HepG2 (cell line): ENCODE data around the gene AMER3. TPM values are rescaled to one million over a fixed set of nuclear protein-coding genes. Genes with fewer than 3 reads are reported as not detected.

Source experiments
- ATAC-seq: fragments of 200-7000 bp; cut with Tn5 transposase; 3 replicates; pipeline ENCODE4 v1.9.1; 2020; ENCODE audit warnings: mild to moderate bottlenecking, moderate library complexity
- BruUV-seq: library from RNA; stranded (reverse); fragments of 400-500 nt; replicated peaks from 2 replicates; lab custom pipeline; 2021; lab: Mats Ljungman, UMichigan
- CTCF ChIA-PET: fragments of 300-600 bp; formaldehyde crosslinking; extraction: SDS; loops from one replicate; lab custom pipeline; 2021; ENCODE audit warnings: low total read pairs, inconsistent platforms, low intra/inter-chr PET ratio; lab: Yijun Ruan, JAX
- POLR2A ChIA-PET: fragments of 350-600 bp; sonication (Branson Sonifier 250); formaldehyde crosslinking; loops from one replicate; lab custom pipeline; 2020; ENCODE audit warnings: antibody characterized with exemption, inconsistent platforms; lab: Yijun Ruan, JAX
- DNase-seq: peaks from one replicate; pipeline ENCODE4 v3.0.0-alpha.2; 2015; ENCODE audit warnings: low spot score
- FAIRE-seq: peaks from 3 replicates; lab custom pipeline; 2011; peaks lifted over from hg19 to GRCh38; lab: Jason Lieb, UNC
- H2AFZ ChIP-seq: one replicate; pipeline ENCODE4 v1.6.1; 2011; ENCODE audit warnings: low read length, inconsistent platforms
- H3K27ac ChIP-seq: fragments of 300-600 bp; 3 replicates; pipeline ENCODE4 v1.8.0; 2011; ENCODE audit warnings: mixed run types, mild to moderate bottlenecking, mixed read lengths, low read length, inconsistent platforms; ENCODE audit not compliant: insufficient read depth; ENCODE audit errors: extremely low read length
- H3K27me3 ChIP-seq, 2 experiments: fragments of 200-600 bp in 1 of 2; 2 replicates in 1 of 2; 3 replicates in 1 of 2; pipeline versions ENCODE4 v1.6.0 to v1.8.0; 2011; ENCODE audit warnings: low read length in 2 of 2, mild to moderate bottlenecking in 2 of 2, moderate library complexity in 2 of 2, inconsistent platforms in 1 of 2; ENCODE audit not compliant: insufficient read depth in 2 of 2, control insufficient read depth in 1 of 2
- H3K36me3 ChIP-seq, 2 experiments: fragments of 200-600 bp in 1 of 2; replicated peaks in 1 of 2; 2 replicates in 1 of 2; 3 replicates in 1 of 2; pipeline versions ENCODE4 v1.5.1 to v1.8.0; 2011; ENCODE audit warnings: low read length in 2 of 2, inconsistent platforms in 1 of 2; ENCODE audit not compliant: insufficient read depth in 2 of 2, control insufficient read depth in 1 of 2
- H3K4me1 ChIP-seq: 2 replicates; pipeline ENCODE4 v1.5.1; 2012; ENCODE audit warnings: low read length, inconsistent platforms; ENCODE audit not compliant: insufficient read depth
- H3K4me2 ChIP-seq: 2 replicates; pipeline ENCODE4 v1.6.0; 2011; ENCODE audit warnings: low read depth, low read length, inconsistent platforms
- H3K4me3 ChIP-seq, 3 experiments: fragments of 200-600 bp in 1 of 3; sonication (generic), shearing (Covaris generic) in 1 of 3; replicated peaks in 1 of 3; 2 replicates each; pipeline ENCODE4 v1.5.1; 2011 to 2016; ENCODE audit warnings: low read length in 3 of 3, inconsistent platforms in 2 of 3, low read depth in 2 of 3, mild to moderate bottlenecking in 2 of 3, control low read depth in 1 of 3, mixed read lengths in 1 of 3; ENCODE audit not compliant: insufficient read depth in 1 of 3
- H3K79me2 ChIP-seq: one replicate; pipeline ENCODE4 v1.6.1; 2011; ENCODE audit warnings: low read length, inconsistent platforms; ENCODE audit not compliant: insufficient read depth
- H3K9ac ChIP-seq: 2 replicates; pipeline ENCODE4 v1.6.0; 2011; ENCODE audit warnings: mild to moderate bottlenecking, low read depth, low read length, inconsistent platforms; ENCODE audit not compliant: insufficient read depth
- H3K9me3 ChIP-seq: 2 replicates; pipeline ENCODE4 v1.5.1; 2012; ENCODE audit warnings: mild to moderate bottlenecking, low read length
- H4K20me1 ChIP-seq: 2 replicates; pipeline ENCODE4 v1.6.0; 2011; ENCODE audit warnings: inconsistent platforms, mild to moderate bottlenecking, low read length, moderate library complexity; ENCODE audit not compliant: insufficient read depth
- HMG20A ChIP-seq: IDR thresholded peaks from 2 replicates; pipeline ENCODE4 v1.6.1; 2016; ENCODE audit warnings: borderline replicate concordance
- HOXA7 ChIP-seq: sonication (generic); formaldehyde crosslinking; IDR thresholded peaks from 2 replicates; pipeline ENCODE4 v1.8.1; 2022; ENCODE audit warnings: mild to moderate bottlenecking, missing genetic modification reagents, moderate library complexity
- KLF16 ChIP-seq, 2 experiments: sonication (generic) in 1 of 2; formaldehyde crosslinking in 1 of 2; IDR thresholded peaks; 2 replicates each; pipeline versions ENCODE4 v1.6.1 to v1.8.0; 2016 to 2023; ENCODE audit warnings: missing genetic modification reagents in 2 of 2, missing compliant biosample characterization in 1 of 2
- MED1 ChIP-seq: sonication (generic); formaldehyde crosslinking; IDR thresholded peaks from 2 replicates; pipeline ENCODE4 v1.4.0; 2020; ENCODE audit warnings: missing genetic modification reagents
- MTA1 ChIP-seq: sonication (generic); formaldehyde crosslinking; IDR thresholded peaks from 2 replicates; pipeline ENCODE4 v1.4.0; 2020; ENCODE audit warnings: missing genetic modification reagents, mild to moderate bottlenecking, borderline replicate concordance
- PHF5A ChIP-seq: IDR thresholded peaks from one replicate; pipeline ENCODE4 v1.6.1; 2018; ENCODE audit warnings: low read depth, missing genetic modification reagents; ENCODE audit not compliant: unreplicated experiment
- TAF15 ChIP-seq: fragments of 200-400 bp; formaldehyde crosslinking; IDR thresholded peaks from one replicate; pipeline ENCODE4 v1.6.1; 2018; ENCODE audit warnings: mild to moderate bottlenecking, low read depth, low read length; ENCODE audit not compliant: poor library complexity, severe bottlenecking
- ZNF101 ChIP-seq: sonication (generic); formaldehyde crosslinking; IDR thresholded peaks from 2 replicates; pipeline ENCODE4 v1.4.0; 2020; ENCODE audit warnings: mild to moderate bottlenecking, low read depth, missing genetic modification reagents, borderline replicate concordance
- ZNF225 ChIP-seq: sonication (generic); formaldehyde crosslinking; IDR thresholded peaks from 2 replicates; pipeline ENCODE4 v1.4.0; 2020; ENCODE audit warnings: mild to moderate bottlenecking, missing genetic modification reagents
- ZNF605 ChIP-seq: sonication (generic); formaldehyde crosslinking; IDR thresholded peaks from 2 replicates; pipeline ENCODE4 v1.8.0; 2022; ENCODE audit warnings: mild to moderate bottlenecking, missing genetic modification reagents
- WGBS: methylation state at CpG from one replicate; pipeline ENCODE4 v1.1.6; 2017; ENCODE audit warnings: low lambda C conversion rate; 5-methylcytosine and 5-hydroxymethylcytosine counted together
- in situ Hi-C: cut with HindIII; loops from 2 replicates; pipeline ENCODE4 v1.10.0; 2017; ENCODE audit warnings: low pct_unique_long_range_greater_than_20kb; ENCODE audit not compliant: extremely low pct_ligation_motif_present
- intact Hi-C: fragments of 100-400 bp; cut with micrococcal nuclease; formaldehyde crosslinking; loops from one replicate; pipeline ENCODE4 v1.10.0; 2022; ENCODE audit not compliant: unreplicated experiment
- polyA plus RNA-seq, 8 experiments: library from polyadenylated mRNA; depleted of rRNA in 3 of 8; stranded (reverse) in 7 of 8; unstranded in 1 of 8; fragments of >200 nt; fragmentation: Illumina TruSeq in 4 of 8; extraction: Trizol in 4 of 8; gene quantifications; 2 replicates each; pipeline versions ENCODE4 v1.2.1 to v1.2.3, GENCODE V29; 2011 to 2016; ENCODE audit warnings: low read depth in 4 of 8, missing spikeins in 1 of 8, mixed read lengths in 1 of 8; ENCODE audit not compliant: insufficient read depth in 1 of 8
- total RNA-seq, 5 experiments: library from RNA; depleted of rRNA; stranded (reverse); fragments of >200 nt; fragmentation: Illumina TruSeq; extraction: Trizol; gene quantifications; 2 replicates each; pipeline ENCODE4 v1.2.3, GENCODE V29; 2016; ENCODE audit warnings: low read depth in 1 of 5
- TF ChIP-seq, protein P1 (sequence below): sonication (generic); formaldehyde crosslinking; IDR thresholded peaks from 2 replicates; pipeline ENCODE4 v1.4.0; 2020; ENCODE audit warnings: missing genetic modification reagents
- TF ChIP-seq, protein P2 (sequence below): sonication (generic); formaldehyde crosslinking; IDR thresholded peaks from 2 replicates; pipeline ENCODE4 v1.9.0; 2021; ENCODE audit warnings: mild to moderate bottlenecking, missing genetic modification reagents
- TF ChIP-seq, protein P3 (sequence below), 2 experiments: IDR thresholded peaks; 2 replicates each; pipeline ENCODE4 v1.6.1; 2011 to 2012; ENCODE audit warnings: low read length in 2 of 2, borderline replicate concordance in 1 of 2, low read depth in 1 of 2, mild to moderate bottlenecking in 1 of 2, moderate library complexity in 1 of 2

Gene AMER3
- total and polyA plus RNA-seq, 2 of the 13 experiments (the other 11 are each of a cell fraction or from before 2014, with no cell fraction given) = not detected

DNA sequence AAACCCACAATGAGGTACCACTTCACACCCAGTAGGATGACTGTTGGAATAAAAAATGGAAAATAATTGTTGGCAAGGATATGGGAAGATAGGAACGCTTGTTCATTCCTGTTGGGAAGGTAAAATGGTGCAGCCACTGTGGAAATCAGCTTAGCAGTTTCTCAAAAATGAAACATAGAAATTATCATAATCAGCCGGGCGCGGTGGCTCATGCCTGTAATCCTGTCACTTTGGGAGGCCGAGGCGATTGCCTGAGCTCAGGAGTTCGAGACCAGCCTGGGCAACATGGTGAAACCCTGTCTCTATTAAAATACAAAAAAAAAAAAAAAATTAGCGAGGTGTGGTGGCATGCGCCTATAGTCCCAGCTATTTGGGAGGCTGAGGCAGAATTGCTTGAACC is 23.4 kb downstream of the AMER3 start:
- Histone ChIP-seq H2AFZ (no peak overlapping the region), H3K4me3 (no peak overlapping the region), H3K27ac (no peak overlapping the region), H3K79me2 (no peaks in the 10 kb centered on the region), H3K4me2 (no peak overlapping the region), H3K27me3 (peaks cover 0 to 12% of the 10 kb centered on the region in 2 experiments; a peak in 1 of 5 replicates), H3K4me1 (no peaks in the 10 kb centered on the region), H3K9me3 (no peaks in the 10 kb centered on the region), H3K36me3 (no peaks in the 10 kb centered on the region), H4K20me1 (no peaks in the 10 kb centered on the region), H3K9ac (no peak overlapping the region)
- DNase-seq = no peak
- no TSS peak for BruUV-seq
- POLR2A ChIA-PET = no interaction called here
- 18% methylated on average over 9 of the region's 9 CpGs for WGBS
- in situ Hi-C loops (no loop called here), intact Hi-C loops (no loop called here)
- ATAC-seq = no peak
- FAIRE-seq = no peak
- CTCF ChIA-PET = no interaction called here
- TF ChIP-seq MED1 (CRISPR knock-in tag) = no peak
- no peak for TF ChIP-seq ZNF101
- TF ChIP-seq TAF15 = no peak
- TF ChIP-seq, protein P1, sequence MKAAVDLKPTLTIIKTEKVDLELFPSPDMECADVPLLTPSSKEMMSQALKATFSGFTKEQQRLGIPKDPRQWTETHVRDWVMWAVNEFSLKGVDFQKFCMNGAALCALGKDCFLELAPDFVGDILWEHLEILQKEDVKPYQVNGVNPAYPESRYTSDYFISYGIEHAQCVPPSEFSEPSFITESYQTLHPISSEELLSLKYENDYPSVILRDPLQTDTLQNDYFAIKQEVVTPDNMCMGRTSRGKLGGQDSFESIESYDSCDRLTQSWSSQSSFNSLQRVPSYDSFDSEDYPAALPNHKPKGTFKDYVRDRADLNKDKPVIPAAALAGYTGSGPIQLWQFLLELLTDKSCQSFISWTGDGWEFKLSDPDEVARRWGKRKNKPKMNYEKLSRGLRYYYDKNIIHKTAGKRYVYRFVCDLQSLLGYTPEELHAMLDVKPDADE (CRISPR knock-in tag) = no peak
- TF ChIP-seq MTA1 = no peak
- TF ChIP-seq, protein P2, sequence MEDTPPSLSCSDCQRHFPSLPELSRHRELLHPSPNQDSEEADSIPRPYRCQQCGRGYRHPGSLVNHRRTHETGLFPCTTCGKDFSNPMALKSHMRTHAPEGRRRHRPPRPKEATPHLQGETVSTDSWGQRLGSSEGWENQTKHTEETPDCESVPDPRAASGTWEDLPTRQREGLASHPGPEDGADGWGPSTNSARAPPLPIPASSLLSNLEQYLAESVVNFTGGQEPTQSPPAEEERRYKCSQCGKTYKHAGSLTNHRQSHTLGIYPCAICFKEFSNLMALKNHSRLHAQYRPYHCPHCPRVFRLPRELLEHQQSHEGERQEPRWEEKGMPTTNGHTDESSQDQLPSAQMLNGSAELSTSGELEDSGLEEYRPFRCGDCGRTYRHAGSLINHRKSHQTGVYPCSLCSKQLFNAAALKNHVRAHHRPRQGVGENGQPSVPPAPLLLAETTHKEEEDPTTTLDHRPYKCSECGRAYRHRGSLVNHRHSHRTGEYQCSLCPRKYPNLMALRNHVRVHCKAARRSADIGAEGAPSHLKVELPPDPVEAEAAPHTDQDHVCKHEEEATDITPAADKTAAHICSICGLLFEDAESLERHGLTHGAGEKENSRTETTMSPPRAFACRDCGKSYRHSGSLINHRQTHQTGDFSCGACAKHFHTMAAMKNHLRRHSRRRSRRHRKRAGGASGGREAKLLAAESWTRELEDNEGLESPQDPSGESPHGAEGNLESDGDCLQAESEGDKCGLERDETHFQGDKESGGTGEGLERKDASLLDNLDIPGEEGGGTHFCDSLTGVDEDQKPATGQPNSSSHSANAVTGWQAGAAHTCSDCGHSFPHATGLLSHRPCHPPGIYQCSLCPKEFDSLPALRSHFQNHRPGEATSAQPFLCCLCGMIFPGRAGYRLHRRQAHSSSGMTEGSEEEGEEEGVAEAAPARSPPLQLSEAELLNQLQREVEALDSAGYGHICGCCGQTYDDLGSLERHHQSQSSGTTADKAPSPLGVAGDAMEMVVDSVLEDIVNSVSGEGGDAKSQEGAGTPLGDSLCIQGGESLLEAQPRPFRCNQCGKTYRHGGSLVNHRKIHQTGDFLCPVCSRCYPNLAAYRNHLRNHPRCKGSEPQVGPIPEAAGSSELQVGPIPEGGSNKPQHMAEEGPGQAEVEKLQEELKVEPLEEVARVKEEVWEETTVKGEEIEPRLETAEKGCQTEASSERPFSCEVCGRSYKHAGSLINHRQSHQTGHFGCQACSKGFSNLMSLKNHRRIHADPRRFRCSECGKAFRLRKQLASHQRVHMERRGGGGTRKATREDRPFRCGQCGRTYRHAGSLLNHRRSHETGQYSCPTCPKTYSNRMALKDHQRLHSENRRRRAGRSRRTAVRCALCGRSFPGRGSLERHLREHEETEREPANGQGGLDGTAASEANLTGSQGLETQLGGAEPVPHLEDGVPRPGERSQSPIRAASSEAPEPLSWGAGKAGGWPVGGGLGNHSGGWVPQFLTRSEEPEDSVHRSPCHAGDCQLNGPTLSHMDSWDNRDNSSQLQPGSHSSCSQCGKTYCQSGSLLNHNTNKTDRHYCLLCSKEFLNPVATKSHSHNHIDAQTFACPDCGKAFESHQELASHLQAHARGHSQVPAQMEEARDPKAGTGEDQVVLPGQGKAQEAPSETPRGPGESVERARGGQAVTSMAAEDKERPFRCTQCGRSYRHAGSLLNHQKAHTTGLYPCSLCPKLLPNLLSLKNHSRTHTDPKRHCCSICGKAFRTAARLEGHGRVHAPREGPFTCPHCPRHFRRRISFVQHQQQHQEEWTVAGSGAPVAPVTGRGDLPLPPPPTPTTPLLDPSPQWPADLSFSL (CRISPR knock-in tag) = no peak
- no peak for TF ChIP-seq HOXA7
- TF ChIP-seq ZNF605 (CRISPR knock-in tag) = no peak
- no peak for TF ChIP-seq PHF5A (CRISPR knock-in tag)
- TF ChIP-seq HMG20A (CRISPR knock-in tag) = no peak
- TF ChIP-seq, protein P3, sequence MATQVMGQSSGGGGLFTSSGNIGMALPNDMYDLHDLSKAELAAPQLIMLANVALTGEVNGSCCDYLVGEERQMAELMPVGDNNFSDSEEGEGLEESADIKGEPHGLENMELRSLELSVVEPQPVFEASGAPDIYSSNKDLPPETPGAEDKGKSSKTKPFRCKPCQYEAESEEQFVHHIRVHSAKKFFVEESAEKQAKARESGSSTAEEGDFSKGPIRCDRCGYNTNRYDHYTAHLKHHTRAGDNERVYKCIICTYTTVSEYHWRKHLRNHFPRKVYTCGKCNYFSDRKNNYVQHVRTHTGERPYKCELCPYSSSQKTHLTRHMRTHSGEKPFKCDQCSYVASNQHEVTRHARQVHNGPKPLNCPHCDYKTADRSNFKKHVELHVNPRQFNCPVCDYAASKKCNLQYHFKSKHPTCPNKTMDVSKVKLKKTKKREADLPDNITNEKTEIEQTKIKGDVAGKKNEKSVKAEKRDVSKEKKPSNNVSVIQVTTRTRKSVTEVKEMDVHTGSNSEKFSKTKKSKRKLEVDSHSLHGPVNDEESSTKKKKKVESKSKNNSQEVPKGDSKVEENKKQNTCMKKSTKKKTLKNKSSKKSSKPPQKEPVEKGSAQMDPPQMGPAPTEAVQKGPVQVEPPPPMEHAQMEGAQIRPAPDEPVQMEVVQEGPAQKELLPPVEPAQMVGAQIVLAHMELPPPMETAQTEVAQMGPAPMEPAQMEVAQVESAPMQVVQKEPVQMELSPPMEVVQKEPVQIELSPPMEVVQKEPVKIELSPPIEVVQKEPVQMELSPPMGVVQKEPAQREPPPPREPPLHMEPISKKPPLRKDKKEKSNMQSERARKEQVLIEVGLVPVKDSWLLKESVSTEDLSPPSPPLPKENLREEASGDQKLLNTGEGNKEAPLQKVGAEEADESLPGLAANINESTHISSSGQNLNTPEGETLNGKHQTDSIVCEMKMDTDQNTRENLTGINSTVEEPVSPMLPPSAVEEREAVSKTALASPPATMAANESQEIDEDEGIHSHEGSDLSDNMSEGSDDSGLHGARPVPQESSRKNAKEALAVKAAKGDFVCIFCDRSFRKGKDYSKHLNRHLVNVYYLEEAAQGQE (IDR thresholded peaks at IDR 0.05; ENCODE audit: borderline replicate concordance in 1 of 2, low read depth in 1 of 2, low read length in 2 of 2) = no peak
- no peak for TF ChIP-seq ZNF225 (CRISPR knock-in tag)
- no peak for TF ChIP-seq KLF16 (CRISPR knock-in tag; IDR thresholded peaks at IDR 0.05)
